Colonic mucosa (tissue), 4 donors: ENCODE measurements around the gene COX6B2. TPM values are rescaled to one million over a fixed set of nuclear protein-coding genes. Genes with fewer than 3 reads are reported as not detected.

Experiments used
- DNase-seq: peaks from one replicate; pipeline ENCODE4 v3.0.0-alpha.2; 2020
- H3K27ac ChIP-seq: fragments of 200-600 bp; one replicate; pipeline ENCODE4 v1.8.0; 2021
- H3K27me3 ChIP-seq: fragments of 200-600 bp; one replicate; pipeline ENCODE4 v1.8.0; 2021
- H3K36me3 ChIP-seq: fragments of 200-600 bp; one replicate; pipeline ENCODE4 v1.8.0; 2021
- H3K4me1 ChIP-seq: fragments of 200-600 bp; one replicate; pipeline ENCODE4 v1.8.0; 2021; ENCODE audit warnings: mild to moderate bottlenecking
- H3K4me3 ChIP-seq: fragments of 200-600 bp; one replicate; pipeline ENCODE4 v1.8.0; 2021
- H3K9ac ChIP-seq, 2 donors: one replicate each; pipeline ENCODE4 v1.7.0; 2013; ENCODE audit warnings: control low read depth in 2 of 2, low read depth in 2 of 2, low read length in 2 of 2
- H3K9me3 ChIP-seq: fragments of 200-600 bp; one replicate; pipeline ENCODE4 v1.8.0; 2021
- CTCF ChIP-seq: fragments of 200-600 bp; IDR thresholded peaks from one replicate; pipeline ENCODE4 v1.8.0; 2022; ENCODE audit warnings: antibody characterized with exemption, mild to moderate bottlenecking
- intact Hi-C: fragments of 100-400 bp; cut with DNase I; formaldehyde crosslinking; loops from one replicate; pipeline ENCODE4 v1.14.1; 2022
- total RNA-seq, 2 donors: library from RNA; stranded (reverse); fragmentation: NEBNext Ultra II Directional in 1 of 2; extraction: Animal tissue kit (Norgen Biotek cat#: 25700) in 1 of 2; gene quantifications; one replicate each; pipeline ENCODE4 v1.2.1, GENCODE V29; 2021
- donor health status: healthy.
- donor health status: DM: no; HTN: no; CAD: no.
- donor health status: DM: no; HTN: no; CAD: no.

COX6B2 gene
- total RNA-seq, 2 donors from 2014 or later: 12.9 to 15.2 TPM

DNA sequence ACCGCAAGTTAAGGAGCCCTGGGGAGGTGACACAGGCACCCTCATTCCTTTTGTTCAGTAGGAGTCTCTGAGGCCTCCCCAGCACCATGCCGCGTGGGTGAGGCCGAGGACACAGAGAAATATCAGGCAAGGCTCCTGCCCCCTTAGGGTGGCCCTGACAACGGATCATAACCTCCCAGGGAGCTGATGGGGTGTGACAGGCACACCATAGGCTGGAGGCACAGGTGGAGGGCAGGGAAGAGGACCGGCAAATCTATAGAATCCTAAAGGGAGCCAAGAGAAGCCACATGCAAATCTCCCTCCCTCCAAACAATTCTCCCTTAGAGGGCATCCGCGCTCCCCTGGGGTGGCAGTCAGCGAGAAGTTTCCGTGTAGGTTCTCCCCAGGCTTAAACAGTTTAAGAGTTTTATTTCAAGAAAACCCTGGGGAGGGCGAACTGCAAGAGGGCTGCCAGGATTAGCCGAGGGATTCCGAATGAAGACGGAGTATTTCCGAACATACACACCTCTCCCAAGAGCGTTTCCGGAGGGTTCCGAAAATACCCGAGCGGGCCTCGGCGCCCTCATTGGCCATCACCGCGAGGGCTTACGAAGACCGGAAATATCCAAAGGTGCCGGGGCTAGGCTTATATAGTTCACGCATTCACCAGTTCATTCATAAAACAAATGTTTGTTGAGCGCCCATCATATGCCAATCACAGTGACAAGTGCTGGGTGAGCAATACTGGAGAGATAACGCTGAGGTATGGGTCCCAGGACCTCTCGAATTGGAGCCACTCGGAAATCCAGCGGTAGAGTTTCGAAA is 30.6 kb upstream of the COX6B2 start:
- Histone ChIP-seq H3K27me3 (no peaks in the 10 kb centered on the region), H3K4me3 (peak overlapping the region; percentile 73), H3K27ac (peak overlapping the region; percentile 94), H3K36me3 (peaks cover 24% of the 10 kb centered on the region), H3K9ac (peak overlapping the region; percentile 94 to 95), H3K9me3 (no peaks in the 10 kb centered on the region), H3K4me1 (peaks cover 23% of the 10 kb centered on the region)
- TF ChIP-seq CTCF: no peak
- intact Hi-C loops: no loop called here
- peak; percentile 99 for DNase-seq

GRCh38 chr19:55384131-55384919 is 29.8 kb upstream of the COX6B2 start, which contains the start of gene TMEM238:
Gene TMEM238, minus strand, starts transcription at chr19:55384292. Its CDS starts 33 bp downstream, at chr19:55384259.
- Histone ChIP-seq H3K27ac (peak within 1 kb of the TSS; percentile 94), H3K4me1 (peaks cover 23% of the 10 kb centered on the region), H3K9me3 (no peaks in the 10 kb centered on the region), H3K9ac (peak within 1 kb of the TSS; percentile 94 to 95), H3K27me3 (no peaks in the 10 kb centered on the region), H3K4me3 (peak within 1 kb of the TSS; percentile 73), H3K36me3 (peaks cover 20% of the 10 kb centered on the region)
- intact Hi-C loops: no loop called here
- DNase-seq: peak; percentile 83
- no peak for TF ChIP-seq CTCF

DNA sequence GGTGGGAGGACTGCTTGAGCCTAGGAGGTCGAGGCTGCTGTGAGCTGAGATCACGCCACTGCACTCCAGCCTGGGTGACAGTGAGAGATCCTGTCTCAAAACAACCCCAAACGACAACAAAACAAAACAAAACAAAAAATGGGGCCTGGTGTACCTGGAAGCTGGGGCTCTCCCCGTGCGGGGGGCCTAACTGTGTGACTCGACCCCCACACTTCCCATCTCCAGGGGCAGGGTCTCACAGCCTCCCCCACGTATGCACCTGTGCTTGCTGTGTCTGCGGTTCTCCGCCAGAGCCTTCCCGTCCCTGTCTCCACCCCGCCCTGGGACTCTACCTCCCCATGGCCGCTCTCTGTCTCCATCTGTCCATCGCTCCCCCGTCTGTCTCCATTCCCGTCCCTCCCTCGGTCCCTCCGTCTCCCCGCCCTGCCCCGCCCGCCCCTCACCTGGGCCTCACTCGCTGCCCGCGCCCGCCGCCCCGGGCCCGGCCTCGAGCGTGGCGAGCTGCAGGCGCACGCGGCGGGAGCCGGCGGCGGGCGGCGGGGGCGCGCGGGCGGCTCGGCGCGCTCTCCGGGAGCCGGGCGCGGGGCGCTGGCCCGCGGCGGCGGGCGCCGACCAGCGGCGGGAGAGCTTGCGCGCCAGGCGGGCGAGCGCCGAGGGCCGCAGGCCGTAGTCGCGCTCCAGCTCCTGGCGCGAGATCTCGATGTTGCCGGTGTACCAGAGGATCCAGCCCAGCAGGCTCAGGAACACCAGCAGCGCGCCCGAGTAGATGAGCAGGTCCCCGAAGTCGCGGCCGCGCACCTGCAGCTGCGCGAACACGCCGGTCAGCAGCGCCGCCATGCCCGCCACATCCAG is 29.0 kb upstream of the COX6B2 start:
- Histone ChIP-seq H3K4me1 (peaks cover 22% of the 10 kb centered on the region), H3K9me3 (no peaks in the 10 kb centered on the region), H3K27ac (peak overlapping the region; percentile 94), H3K4me3 (peak overlapping the region; percentile 73), H3K9ac (peak overlapping the region; percentile 51 to 94), H3K36me3 (peaks cover 12% of the 10 kb centered on the region), H3K27me3 (no peaks in the 10 kb centered on the region)
- peak; percentile 45 for DNase-seq
- intact Hi-C loops: loop anchor here (2.0 kb wide), 1 partner anchor 81 kb away; no protein-coding TSS in a partner anchor
- no peak for TF ChIP-seq CTCF

DNA sequence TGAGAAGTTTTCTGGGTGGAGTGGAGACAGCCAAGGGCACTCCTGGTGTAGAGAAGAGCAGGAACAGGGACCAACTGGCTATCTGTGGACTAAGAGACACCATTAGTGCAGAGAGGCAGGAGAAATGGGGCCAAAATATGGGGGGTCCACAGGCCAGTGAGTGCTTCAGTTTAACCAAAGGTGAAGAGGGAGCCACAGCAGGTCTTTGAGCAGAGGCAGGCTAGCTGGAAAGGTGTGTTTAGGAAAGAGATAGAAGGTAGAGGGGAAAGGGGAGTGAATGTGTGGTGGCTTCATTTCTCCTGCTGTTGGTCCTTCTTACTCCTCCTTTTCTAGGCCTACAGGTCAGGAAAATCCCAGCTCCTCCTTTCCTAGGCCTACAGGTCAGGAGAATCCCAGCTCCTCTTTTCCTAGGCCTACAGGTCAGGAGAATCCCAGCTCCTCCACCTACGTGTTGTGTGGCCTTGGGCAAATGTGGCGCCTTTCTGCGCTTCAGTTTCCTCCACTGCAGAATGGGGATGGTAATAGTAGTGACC is 28.1 kb upstream of the COX6B2 start:
- no peak for DNase-seq
- intact Hi-C loops: loop anchor here (2.0 kb wide), 1 partner anchor 80 kb away; no protein-coding TSS in a partner anchor
- Histone ChIP-seq H3K4me3 (no peak overlapping the region), H3K27me3 (no peaks in the 10 kb centered on the region), H3K36me3 (peaks cover 4% of the 10 kb centered on the region), H3K9ac (peak overlapping the region in 1 of 2 donors; percentile 6), H3K27ac (no peak overlapping the region), H3K9me3 (no peaks in the 10 kb centered on the region), H3K4me1 (peaks cover 13% of the 10 kb centered on the region)
- TF ChIP-seq CTCF: no peak
